ENCODE results near the gene PDZD2. TPM values are rescaled to one million over a fixed set of nuclear protein-coding genes. Genes with fewer than 3 reads are reported as not detected.

Gene PDZD2
- total and polyA plus RNA-seq, 2 experiments from 2014 or later: 1.7 to 4.0 TPM

DNA sequence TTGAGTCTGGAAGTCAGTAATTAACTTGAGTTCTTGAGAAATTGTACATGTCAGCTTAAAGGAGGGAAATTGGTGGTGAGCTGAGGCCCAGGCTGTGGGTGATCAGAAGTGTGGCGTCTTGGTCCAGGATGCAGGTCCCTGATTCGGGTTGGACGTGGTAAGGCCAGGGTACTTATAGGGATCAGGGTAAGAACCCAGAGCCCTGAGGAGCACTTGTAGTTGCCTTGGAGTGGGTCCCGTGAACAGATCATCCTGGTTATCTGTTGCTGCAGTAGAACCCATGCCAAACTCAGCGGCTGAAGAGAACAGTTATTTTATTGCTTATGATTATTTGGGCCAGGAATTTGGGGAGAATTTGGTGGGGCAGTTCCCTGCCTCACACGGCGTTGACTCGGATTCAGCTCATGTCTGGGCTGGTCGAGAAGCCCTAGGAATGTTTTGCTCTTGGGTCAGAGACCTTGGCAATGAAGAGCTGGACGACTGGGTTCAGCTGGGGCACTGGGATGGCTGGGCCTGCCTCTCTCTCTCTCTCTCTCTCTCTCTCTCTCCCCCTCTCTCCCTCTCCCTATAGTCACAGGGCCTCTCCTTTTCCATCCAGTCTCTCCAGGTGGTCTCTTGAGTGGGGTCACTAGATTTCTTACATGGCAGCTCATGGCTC lies 73.1 kb downstream of the PDZD2 start:
- H3K4me2 ChIP-seq: no peak overlapping the region
- DNase-seq (ENCODE audit: low spot score): no peak
- H4K20me1 ChIP-seq (ENCODE audit: insufficient read depth, poor library complexity, severe bottlenecking): no peaks in the 10 kb centered on the region
- TF ChIP-seq EZH2phosphoT487 (IDR thresholded peaks at IDR 0.05; ENCODE audit: low read depth, severe bottlenecking, unreplicated experiment) (no peak), EZH2 (IDR thresholded peaks at IDR 0.05; ENCODE audit: borderline replicate concordance) (no peak)
- TF ChIP-seq, protein P1, sequence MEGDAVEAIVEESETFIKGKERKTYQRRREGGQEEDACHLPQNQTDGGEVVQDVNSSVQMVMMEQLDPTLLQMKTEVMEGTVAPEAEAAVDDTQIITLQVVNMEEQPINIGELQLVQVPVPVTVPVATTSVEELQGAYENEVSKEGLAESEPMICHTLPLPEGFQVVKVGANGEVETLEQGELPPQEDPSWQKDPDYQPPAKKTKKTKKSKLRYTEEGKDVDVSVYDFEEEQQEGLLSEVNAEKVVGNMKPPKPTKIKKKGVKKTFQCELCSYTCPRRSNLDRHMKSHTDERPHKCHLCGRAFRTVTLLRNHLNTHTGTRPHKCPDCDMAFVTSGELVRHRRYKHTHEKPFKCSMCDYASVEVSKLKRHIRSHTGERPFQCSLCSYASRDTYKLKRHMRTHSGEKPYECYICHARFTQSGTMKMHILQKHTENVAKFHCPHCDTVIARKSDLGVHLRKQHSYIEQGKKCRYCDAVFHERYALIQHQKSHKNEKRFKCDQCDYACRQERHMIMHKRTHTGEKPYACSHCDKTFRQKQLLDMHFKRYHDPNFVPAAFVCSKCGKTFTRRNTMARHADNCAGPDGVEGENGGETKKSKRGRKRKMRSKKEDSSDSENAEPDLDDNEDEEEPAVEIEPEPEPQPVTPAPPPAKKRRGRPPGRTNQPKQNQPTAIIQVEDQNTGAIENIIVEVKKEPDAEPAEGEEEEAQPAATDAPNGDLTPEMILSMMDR (IDR thresholded peaks at IDR 0.05; ENCODE audit: poor library complexity): no peak
- no peak overlapping the region for H3K27ac ChIP-seq
- H3K79me2 ChIP-seq: no peaks in the 10 kb centered on the region
- H3K9me3 ChIP-seq (ENCODE audit: low read depth): no peaks in the 10 kb centered on the region
- no peaks in the 10 kb centered on the region for H3K36me3 ChIP-seq (replicated peaks; ENCODE audit: insufficient read depth, low read depth)
- no peak overlapping the region for H3K4me3 ChIP-seq
- H3K27me3 ChIP-seq: no peaks in the 10 kb centered on the region
- H3K4me1 ChIP-seq (ENCODE audit: insufficient read depth): no peaks in the 10 kb centered on the region
- 92% methylated on average over 9 of the region's 10 CpGs for WGBS (ENCODE audit: low lambda C conversion rate, missing lambda C conversion rate)
- H3K9me2 ChIP-seq (replicated peaks; ENCODE audit: insufficient read depth): no peaks in the 10 kb centered on the region
- no peak overlapping the region for H2AFZ ChIP-seq

DNA sequence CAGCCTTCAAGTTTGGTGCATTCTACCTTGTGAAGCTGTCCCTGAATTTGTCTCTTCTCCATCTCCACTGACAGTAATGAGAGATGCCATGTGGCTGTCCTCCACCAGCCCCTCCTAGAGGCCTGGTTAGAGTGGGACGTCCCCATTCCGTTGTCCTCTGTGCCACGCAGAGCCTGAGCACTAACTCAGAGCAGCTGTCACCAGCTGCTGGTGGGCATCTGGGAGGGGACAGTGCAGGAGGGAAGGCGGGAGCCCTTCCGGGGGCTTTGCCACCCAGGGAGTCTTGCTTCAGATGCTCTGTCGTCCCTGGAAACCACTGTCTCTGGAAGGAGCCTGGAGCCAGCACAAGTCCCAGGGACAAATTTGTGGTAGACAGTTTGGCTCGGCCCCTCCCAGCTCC lies 78.6 kb downstream of the PDZD2 start:
- Histone ChIP-seq H3K4me3 (no peak overlapping the region), H2AFZ (no peak overlapping the region), H3K36me3 (replicated peaks; ENCODE audit: insufficient read depth, low read depth) (no peaks in the 10 kb centered on the region), H3K9me2 (replicated peaks; ENCODE audit: insufficient read depth) (no peaks in the 10 kb centered on the region), H3K4me1 (ENCODE audit: insufficient read depth) (no peaks in the 10 kb centered on the region), H3K9me3 (ENCODE audit: low read depth) (no peaks in the 10 kb centered on the region), H4K20me1 (ENCODE audit: insufficient read depth, poor library complexity, severe bottlenecking) (no peaks in the 10 kb centered on the region), H3K27me3 (no peaks in the 10 kb centered on the region), H3K4me2 (no peak overlapping the region), H3K79me2 (no peaks in the 10 kb centered on the region), H3K27ac (no peak overlapping the region)
- DNase-seq (ENCODE audit: low spot score): no peak
- TF ChIP-seq EZH2 (IDR thresholded peaks at IDR 0.05; ENCODE audit: borderline replicate concordance) (no peak), EZH2phosphoT487 (IDR thresholded peaks at IDR 0.05; ENCODE audit: low read depth, severe bottlenecking, unreplicated experiment) (no peak)
- TF ChIP-seq, protein P1 (IDR thresholded peaks at IDR 0.05; ENCODE audit: poor library complexity): no peak
- 74% methylated on average over 7 of the region's 7 CpGs for WGBS (ENCODE audit: low lambda C conversion rate, missing lambda C conversion rate)

DNA sequence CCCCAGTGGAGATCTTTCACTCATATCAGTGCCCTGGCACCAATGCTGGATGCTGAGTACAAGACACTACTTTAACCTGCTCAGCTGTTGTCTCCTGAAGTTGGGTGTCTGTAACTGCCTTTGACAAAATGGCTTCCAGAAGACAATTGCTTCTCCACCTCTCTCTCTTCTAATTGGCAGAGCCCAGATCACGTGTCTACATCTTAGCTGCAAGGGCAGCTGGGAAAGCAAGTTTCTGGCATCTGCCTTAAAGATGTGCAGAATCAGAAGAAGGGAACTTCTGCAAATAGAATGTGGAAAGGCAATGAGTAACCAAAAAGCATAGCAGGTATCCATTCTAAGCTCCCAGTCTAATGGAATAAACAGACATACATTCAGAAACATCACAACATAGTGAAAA lies 81.1 kb downstream of the PDZD2 start:
- H2AFZ ChIP-seq: no peak overlapping the region
- no peak for DNase-seq (ENCODE audit: low spot score)
- WGBS (ENCODE audit: low lambda C conversion rate, missing lambda C conversion rate): 83% methylated on average over 1 of the region's 1 CpG
- H3K27ac ChIP-seq: no peak overlapping the region
- H3K9me2 ChIP-seq (replicated peaks; ENCODE audit: insufficient read depth): no peaks in the 10 kb centered on the region
- TF ChIP-seq, protein P1 (IDR thresholded peaks at IDR 0.05; ENCODE audit: poor library complexity): no peak
- no peak for TF ChIP-seq EZH2phosphoT487 (IDR thresholded peaks at IDR 0.05; ENCODE audit: low read depth, severe bottlenecking, unreplicated experiment)
- TF ChIP-seq EZH2 (IDR thresholded peaks at IDR 0.05; ENCODE audit: borderline replicate concordance): no peak
- H3K27me3 ChIP-seq: no peaks in the 10 kb centered on the region
- no peak overlapping the region for H3K4me2 ChIP-seq
- H4K20me1 ChIP-seq (ENCODE audit: insufficient read depth, poor library complexity, severe bottlenecking): no peaks in the 10 kb centered on the region
- H3K4me3 ChIP-seq: no peak overlapping the region
- H3K4me1 ChIP-seq (ENCODE audit: insufficient read depth): no peaks in the 10 kb centered on the region
- H3K36me3 ChIP-seq (replicated peaks; ENCODE audit: insufficient read depth, low read depth): no peaks in the 10 kb centered on the region
- H3K9me3 ChIP-seq (ENCODE audit: low read depth): no peaks in the 10 kb centered on the region
- no peaks in the 10 kb centered on the region for H3K79me2 ChIP-seq

Data from hepatocyte (in vitro differentiated cells).